GM12891 (cell line): ENCODE measurements around the gene NCF2.

Experiments used
- POLR2A ChIP-seq: IDR thresholded peaks from 2 replicates; pipeline ENCODE4 v1.6.1; 2011; ENCODE audit warnings: low read depth, low read length, control low read depth
- POLR2AphosphoS5 ChIP-seq: IDR thresholded peaks from 2 replicates; pipeline ENCODE4 v1.6.1; 2011; ENCODE audit warnings: low read depth, low read length, control low read depth
- POU2F2 ChIP-seq: IDR thresholded peaks from 2 replicates; pipeline ENCODE4 v1.6.1; 2011; ENCODE audit warnings: low read depth, mild to moderate bottlenecking, control low read depth, low read length, moderate library complexity
- TAF1 ChIP-seq: IDR thresholded peaks from 2 replicates; pipeline ENCODE4 v1.6.1; 2011; ENCODE audit warnings: low read depth, low read length, control low read depth

- TF ChIP-seq POLR2AphosphoS5 (no peak), POLR2A (no peak; the same call in 1 of the 2 replicates), TAF1 (no peak), POU2F2 (0 out of 2 replicates have a peak, but pooled peaks have one; percentile 15)
Measured at GRCh38 chr1:183634429-183635065, 44.3 kb upstream of the NCF2 start.
